ENCODE results near the gene IL36B. TPM values are rescaled to one million over a fixed set of nuclear protein-coding genes. Genes with fewer than 3 reads are reported as not detected.

The IL36B gene
- total RNA-seq, 2 experiments from 2014 or later, result not detected

GRCh38 chr2:113032737-113033136 is 19.9 kb downstream of the IL36B start:
- Mint-ChIP-seq H3K9me3 (no peaks in the 10 kb centered on the region), H3K36me3 (ENCODE audit: low read depth) (no peaks in the 10 kb centered on the region), H3K27ac (no peak overlapping the region), H3K27me3 (peaks cover 4% of the 10 kb centered on the region), H3K4me3 (no peak overlapping the region), H3K4me1 (ENCODE audit: low read depth) (no peaks in the 10 kb centered on the region)
- Histone ChIP-seq H3K4me1 (ENCODE audit: insufficient read depth, low read length) (no peaks in the 10 kb centered on the region), H3K27me3 (ENCODE audit: control insufficient read depth in 1 of 2, insufficient read depth in 2 of 2, low read length in 2 of 2) (peaks cover 6 to 7% of the 10 kb centered on the region in 2 experiments), H3K4me3 (ENCODE audit: low read length) (no peak overlapping the region), H3K9me3 (ENCODE audit: control insufficient read depth in 1 of 2, insufficient read depth in 1 of 2, low read length in 2 of 2) (no peaks in the 10 kb centered on the region), H3K27ac (ENCODE audit: low read depth in 1 of 2, low read length in 2 of 2) (no peak overlapping the region), H3K36me3 (ENCODE audit: insufficient read depth, low read length) (no peaks in the 10 kb centered on the region)
- intact Hi-C loops (cut with DNase I, micrococcal nuclease), result no loop called here
- DNase-seq (no peak), ATAC-seq (ENCODE audit: poor library complexity) (no peak)
- ChIA-PET CTCF (no interaction called here), POLR2A (no interaction called here)
- TF ChIP-seq CTCF (IDR thresholded peaks at IDR 0.05), result no peak

GRCh38 chr2:113028112-113028511 is 24.6 kb downstream of the IL36B start:
- H3K4me1 ChIP-seq (ENCODE audit: insufficient read depth, low read length), result no peaks in the 10 kb centered on the region
- H3K36me3 Mint-ChIP-seq (ENCODE audit: low read depth), result no peaks in the 10 kb centered on the region
- no peaks in the 10 kb centered on the region for H3K9me3 ChIP-seq (ENCODE audit: control insufficient read depth in 1 of 2, insufficient read depth in 1 of 2, low read length in 2 of 2)
- H3K27ac ChIP-seq (ENCODE audit: low read depth in 1 of 2, low read length in 2 of 2), result no peak overlapping the region
- H3K27me3 Mint-ChIP-seq, result peaks cover 4% of the 10 kb centered on the region
- DNase-seq (no peak), ATAC-seq (ENCODE audit: poor library complexity) (no peak)
- ChIA-PET CTCF (no interaction called here), POLR2A (no interaction called here)
- H3K36me3 ChIP-seq (ENCODE audit: insufficient read depth, low read length), result no peaks in the 10 kb centered on the region
- H3K4me3 Mint-ChIP-seq, result no peak overlapping the region
- no peaks in the 10 kb centered on the region for H3K4me1 Mint-ChIP-seq (ENCODE audit: low read depth)
- H3K9me3 Mint-ChIP-seq, result no peaks in the 10 kb centered on the region
- H3K27me3 ChIP-seq (ENCODE audit: control insufficient read depth in 1 of 2, insufficient read depth in 2 of 2, low read length in 2 of 2), result peaks cover 6 to 12% of the 10 kb centered on the region in 2 experiments
- intact Hi-C loops (cut with DNase I, micrococcal nuclease), result no loop called here
- TF ChIP-seq CTCF (IDR thresholded peaks at IDR 0.05), result no peak
- no peak overlapping the region for H3K4me3 ChIP-seq (ENCODE audit: low read length)
- H3K27ac Mint-ChIP-seq, result no peak overlapping the region

GRCh38 chr2:113027691-113028090 is 25.0 kb downstream of the IL36B start:
- no peak for TF ChIP-seq CTCF (IDR thresholded peaks at IDR 0.05)
- H3K27ac Mint-ChIP-seq, result no peak overlapping the region
- H3K36me3 ChIP-seq (ENCODE audit: insufficient read depth, low read length), result no peaks in the 10 kb centered on the region
- H3K9me3 ChIP-seq (ENCODE audit: control insufficient read depth in 1 of 2, insufficient read depth in 1 of 2, low read length in 2 of 2), result no peaks in the 10 kb centered on the region
- POLR2A ChIA-PET, result no interaction called here
- intact Hi-C loops (cut with DNase I, micrococcal nuclease), result no loop called here
- no peak overlapping the region for H3K27ac ChIP-seq (ENCODE audit: low read depth in 1 of 2, low read length in 2 of 2)
- peaks cover 6 to 12% of the 10 kb centered on the region in 2 experiments for H3K27me3 ChIP-seq (ENCODE audit: control insufficient read depth in 1 of 2, insufficient read depth in 2 of 2, low read length in 2 of 2)
- H3K27me3 Mint-ChIP-seq, result peaks cover 4% of the 10 kb centered on the region
- no peaks in the 10 kb centered on the region for H3K4me1 ChIP-seq (ENCODE audit: insufficient read depth, low read length)
- DNase-seq, result no peak
- no peaks in the 10 kb centered on the region for H3K36me3 Mint-ChIP-seq (ENCODE audit: low read depth)
- no peaks in the 10 kb centered on the region for H3K4me1 Mint-ChIP-seq (ENCODE audit: low read depth)
- CTCF ChIA-PET, result no interaction called here
- no peak overlapping the region for H3K4me3 Mint-ChIP-seq
- no peaks in the 10 kb centered on the region for H3K9me3 Mint-ChIP-seq
- no peak for ATAC-seq (ENCODE audit: poor library complexity)
- no peak overlapping the region for H3K4me3 ChIP-seq (ENCODE audit: low read length)

All from CD4-positive, alpha-beta T cell (primary cell).